Ishikawa (cell line): Measurements from ENCODE around the gene PRSS48.

Experiments used
- CEBPB ChIP-seq: IDR thresholded peaks from 2 replicates; pipeline ENCODE4 v1.6.1; 2012
- CREB1 ChIP-seq: IDR thresholded peaks from 2 replicates; pipeline ENCODE4 v1.6.1; 2012; ENCODE audit warnings: low read depth
- EGR1 ChIP-seq: IDR thresholded peaks from 2 replicates; pipeline ENCODE4 v1.6.1; 2012
- EP300 ChIP-seq: IDR thresholded peaks from 2 replicates; pipeline ENCODE4 v1.6.1; 2012; ENCODE audit warnings: borderline replicate concordance
- FOXM1 ChIP-seq: IDR thresholded peaks from 2 replicates; pipeline ENCODE4 v1.6.1; 2012; ENCODE audit warnings: low read depth, borderline replicate concordance
- MAX ChIP-seq: IDR thresholded peaks from 2 replicates; pipeline ENCODE4 v1.6.1; 2012
- NFIC ChIP-seq: IDR thresholded peaks from 2 replicates; pipeline ENCODE4 v1.6.1; 2012
- RAD21 ChIP-seq: IDR thresholded peaks from 2 replicates; pipeline ENCODE4 v1.6.1; 2012; ENCODE audit warnings: low read depth
- REST ChIP-seq: IDR thresholded peaks from 2 replicates; pipeline ENCODE4 v1.6.1; 2012; ENCODE audit warnings: low read depth, mild to moderate bottlenecking
- TAF1 ChIP-seq: IDR thresholded peaks from 2 replicates; pipeline ENCODE4 v1.6.1; 2012; ENCODE audit warnings: low read depth, mild to moderate bottlenecking
- TCF12 ChIP-seq: IDR thresholded peaks from 2 replicates; pipeline ENCODE4 v1.6.1; 2012; ENCODE audit warnings: low read depth
- TEAD4 ChIP-seq: IDR thresholded peaks from 2 replicates; pipeline ENCODE4 v1.6.1; 2012
- USF1 ChIP-seq: IDR thresholded peaks from 2 replicates; pipeline ENCODE4 v1.6.1; 2012
- YY1 ChIP-seq: IDR thresholded peaks from 2 replicates; pipeline ENCODE4 v1.6.1; 2012; ENCODE audit warnings: low read depth
- ZBTB7A ChIP-seq: IDR thresholded peaks from 2 replicates; pipeline ENCODE4 v1.6.1; 2012; ENCODE audit warnings: low read depth

PRSS48 gene

GRCh38 chr4:151276787-151277562 is at the start of gene PRSS48:
PRSS48 (plus strand) TSS chr4:151277161; CDS start chr4:151277173, 12 bp downstream.
- TF ChIP-seq ZBTB7A (no peak), RAD21 (peak; percentile 89), TEAD4 (no peak), USF1 (no peak), TCF12 (no peak), EP300 (no peak), MAX (no peak), YY1 (no peak)

- TF ChIP-seq YY1 (no peak), REST (no peak), EP300 (no peak)
These were observed 49.8 kb upstream of the PRSS48 start for GRCh38 chr4:151227172-151227571.

- TF ChIP-seq USF1 = no peak
- peak; percentile 74 for TF ChIP-seq TEAD4
These were observed 49.2 kb upstream of the PRSS48 start for GRCh38 chr4:151227731-151228130.

GRCh38 chr4:151228189-151229119 is 48.5 kb upstream of the PRSS48 start:
- 0 out of 2 replicates have a peak, but pooled peaks have one; percentile 52 for TF ChIP-seq CEBPB
- TF ChIP-seq TEAD4 = peak; percentile 64
- TF ChIP-seq TAF1 = no peak
- TF ChIP-seq NFIC = peak; percentile 70; the same call in 1 of the 2 replicates

GRCh38 chr4:151231915-151232595 is 44.9 kb upstream of the PRSS48 start:
- TF ChIP-seq RAD21 (no peak), TCF12 (no peak), ZBTB7A (no peak), NFIC (no peak), CREB1 (no peak), TEAD4 (no peak), YY1 (no peak), MAX (no peak), CEBPB (no peak), USF1 (no peak), TAF1 (no peak), FOXM1 (no peak), EP300 (no peak), REST (no peak), EGR1 (no peak)

- TF ChIP-seq CEBPB = no peak
- TF ChIP-seq TCF12 = no peak
- TF ChIP-seq TEAD4 = no peak
- no peak for TF ChIP-seq EP300
- no peak for TF ChIP-seq TAF1
- TF ChIP-seq ZBTB7A = no peak
- no peak for TF ChIP-seq MAX
- TF ChIP-seq FOXM1 = no peak
- TF ChIP-seq RAD21 = no peak
- TF ChIP-seq NFIC = no peak
- TF ChIP-seq YY1 = no peak
- no peak for TF ChIP-seq REST
These were observed 43.4 kb upstream of the PRSS48 start for GRCh38 chr4:151233600-151233999.
